ENCODE measurements around the gene CDCA7. TPM values are rescaled to one million over a fixed set of nuclear protein-coding genes. Genes with fewer than 3 reads are reported as not detected.

Gene CDCA7
- total and polyA plus RNA-seq, 2 of the 13 experiments (the other 11 are each of a cell fraction or from before 2014, with no cell fraction given), result 46.2 to 57.8 TPM

DNA sequence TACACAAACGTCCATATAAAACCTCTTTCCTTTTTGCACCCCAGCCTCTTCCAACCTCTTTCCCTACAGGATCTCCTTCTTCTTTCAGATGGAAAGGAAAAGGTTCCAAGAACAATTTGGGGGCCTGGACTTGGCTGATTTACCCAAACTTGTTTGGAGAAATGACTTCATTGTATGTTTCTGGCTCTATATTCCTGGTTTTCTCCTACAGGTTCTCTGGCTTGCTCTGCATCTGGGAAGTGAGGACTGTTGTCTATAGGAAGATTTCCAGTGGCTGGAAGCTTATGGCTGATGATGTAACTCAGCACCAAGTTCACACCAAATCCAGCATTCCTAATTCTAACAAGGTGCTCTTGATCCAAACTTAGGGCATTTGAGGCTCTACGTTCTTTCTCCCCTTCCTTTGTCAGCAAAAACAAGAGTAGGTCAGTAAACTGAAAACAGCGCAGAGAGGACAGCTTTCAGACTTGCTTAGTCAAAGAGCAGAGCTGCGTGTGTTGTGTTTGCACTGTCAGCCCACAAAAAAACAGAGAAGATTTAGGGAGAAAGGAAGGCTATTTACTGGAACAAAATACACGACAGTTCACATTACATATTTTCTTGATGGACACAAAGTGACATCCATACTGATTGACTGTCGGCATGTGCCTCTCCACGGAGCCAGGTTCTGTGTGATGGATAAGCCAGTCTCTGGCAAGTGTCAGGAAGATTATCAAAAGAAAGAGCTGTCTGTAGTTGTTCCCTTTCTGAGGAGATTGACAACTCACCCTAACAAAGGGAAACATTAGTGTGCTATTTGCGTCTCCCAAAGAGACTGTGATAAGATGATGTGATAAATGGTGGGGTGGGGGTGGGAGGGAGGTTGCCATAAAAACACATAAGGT is 39.7 kb downstream of the CDCA7 start:
- H3K79me2 ChIP-seq (ENCODE audit: insufficient read depth, low read length), result no peaks in the 10 kb centered on the region
- intact Hi-C loops (cut with micrococcal nuclease; ENCODE audit: unreplicated experiment) (no loop called here), in situ Hi-C loops (cut with HindIII; ENCODE audit: extremely low pct_ligation_motif_present, low pct_unique_long_range_greater_than_20kb) (no loop called here)
- peaks cover 3 to 27% of the 10 kb centered on the region in 2 experiments; a peak in 3 of 5 replicates for H3K27me3 ChIP-seq (ENCODE audit: control insufficient read depth in 1 of 2, insufficient read depth in 2 of 2, low read length in 2 of 2)
- ChIA-PET CTCF (ENCODE audit: low intra/inter-chr PET ratio, low total read pairs) (no interaction called here), POLR2A (no interaction called here)
- H3K4me1 ChIP-seq (ENCODE audit: insufficient read depth, low read length), result no peaks in the 10 kb centered on the region
- H3K9ac ChIP-seq (ENCODE audit: insufficient read depth, low read depth, low read length), result no peak overlapping the region
- no peaks in the 10 kb centered on the region for H4K20me1 ChIP-seq (ENCODE audit: insufficient read depth, low read length)
- H3K36me3 ChIP-seq (replicated peaks in 1 of 2; ENCODE audit: control insufficient read depth in 1 of 2, insufficient read depth in 2 of 2, low read length in 2 of 2), result no peaks in the 10 kb centered on the region
- H3K4me2 ChIP-seq (ENCODE audit: low read depth, low read length), result no peak overlapping the region
- BruUV-seq (replicated peaks), result no TSS peak
- no peak for ATAC-seq
- DNase-seq (ENCODE audit: low spot score), result no peak
- no peak for FAIRE-seq
- H2AFZ ChIP-seq (ENCODE audit: low read length), result no peak overlapping the region
- no peaks in the 10 kb centered on the region for H3K9me3 ChIP-seq (ENCODE audit: low read length)
- H3K4me3 ChIP-seq (replicated peaks in 1 of 3; ENCODE audit: insufficient read depth in 1 of 3, low read depth in 2 of 3, low read length in 3 of 3), result no peak overlapping the region
- TF ChIP-seq PHF5A (CRISPR knock-in tag; IDR thresholded peaks at IDR 0.05; ENCODE audit: low read depth, unreplicated experiment), result no peak
- TF ChIP-seq NCOA1 (CRISPR knock-in tag; IDR thresholded peaks at IDR 0.05), result no peak
- no peak for TF ChIP-seq CENPX (CRISPR knock-in tag; IDR thresholded peaks at IDR 0.05)
- TF ChIP-seq DMAP1 (CRISPR knock-in tag; IDR thresholded peaks at IDR 0.05), result no peak
- TF ChIP-seq MATR3 (CRISPR knock-in tag; IDR thresholded peaks at IDR 0.05), result no peak
- no peak for TF ChIP-seq CENPBD1 (CRISPR knock-in tag; IDR thresholded peaks at IDR 0.05; ENCODE audit: borderline replicate concordance, low read depth)
- no peak for TF ChIP-seq SRY (CRISPR knock-in tag; IDR thresholded peaks at IDR 0.05)
- TF ChIP-seq RFX3 (CRISPR knock-in tag; IDR thresholded peaks at IDR 0.05), result no peak
- no peak for TF ChIP-seq SP1 (IDR thresholded peaks at IDR 0.05)
- TF ChIP-seq SP1 (CRISPR knock-in tag; IDR thresholded peaks at IDR 0.05), result no peak
- WGBS (ENCODE audit: low lambda C conversion rate), result 18% methylated on average over 8 of the region's 8 CpGs
- no peak overlapping the region for H3K27ac ChIP-seq (ENCODE audit: extremely low read length, insufficient read depth, low read length)

Data from HepG2 (cell line).